Smooth muscle cell (in vitro differentiated cells): ENCODE data around the gene LSM2. TPM values are rescaled to one million over a fixed set of nuclear protein-coding genes. Genes with fewer than 3 reads are reported as not detected.

ENCODE experiments used
- DNase-seq: peaks from one replicate; lab custom pipeline; 2025; ENCODE audit not compliant: unreplicated experiment; lab: John Stamatoyannopoulos, UW
- H2AFZ ChIP-seq: fragments of 200-600 bp; sonication (generic); 2 replicates; pipeline ENCODE4 v1.6.0; 2016; ENCODE audit warnings: antibody characterized with exemption, low read depth, mild to moderate bottlenecking
- H3F3A ChIP-seq: fragments of 200-600 bp; sonication (generic); 2 replicates; pipeline ENCODE4 v1.6.0; 2017; ENCODE audit warnings: antibody characterized with exemption, low read depth
- H3K27ac ChIP-seq: fragments of 200-600 bp; sonication (generic); 2 replicates; pipeline ENCODE4 v1.5.1; 2016; ENCODE audit warnings: low read depth, mild to moderate bottlenecking
- H3K27me3 ChIP-seq: fragments of 200-600 bp; sonication (generic); 2 replicates; pipeline ENCODE4 v1.6.1; 2016; ENCODE audit warnings: low read depth, mild to moderate bottlenecking
- H3K36me3 ChIP-seq: fragments of 200-600 bp; sonication (generic); 2 replicates; pipeline ENCODE4 v1.5.1; 2016; ENCODE audit warnings: low read depth
- H3K4me1 ChIP-seq: fragments of 200-600 bp; sonication (generic); 2 replicates; pipeline ENCODE4 v1.5.1; 2016; ENCODE audit warnings: low read depth
- H3K4me2 ChIP-seq: fragments of 200-600 bp; sonication (generic); 2 replicates; pipeline ENCODE4 v1.6.0; 2016; ENCODE audit warnings: mild to moderate bottlenecking
- H3K4me3 ChIP-seq: fragments of 200-600 bp; sonication (generic); 2 replicates; pipeline ENCODE4 v1.5.1; 2016; ENCODE audit warnings: mild to moderate bottlenecking
- H3K79me2 ChIP-seq: fragments of 200-600 bp; sonication (generic); 2 replicates; pipeline ENCODE4 v1.6.0; 2016; ENCODE audit warnings: low read depth, mild to moderate bottlenecking
- H3K9ac ChIP-seq: fragments of 200-600 bp; sonication (generic); 2 replicates; pipeline ENCODE4 v1.6.0; 2016; ENCODE audit warnings: low read depth
- H3K9me3 ChIP-seq: fragments of 200-600 bp; sonication (generic); replicated peaks from 2 replicates; pipeline ENCODE4 v1.5.1; 2016; ENCODE audit warnings: low read depth
- H4K20me1 ChIP-seq: fragments of 200-600 bp; sonication (generic); 2 replicates; pipeline ENCODE4 v1.6.0; 2016; ENCODE audit warnings: low read depth
- CTCF ChIP-seq: fragments of 200-600 bp; sonication (generic); IDR thresholded peaks from 2 replicates; pipeline ENCODE4 v1.5.1; 2017; ENCODE audit warnings: borderline replicate concordance, mild to moderate bottlenecking, antibody characterized with exemption; ENCODE audit not compliant: insufficient read depth, poor library complexity, severe bottlenecking
- WGBS: methylation state at CpG from one replicate; pipeline ENCODE4 v1.1.7; 2016; ENCODE audit warnings: low lambda C conversion rate; 5-methylcytosine and 5-hydroxymethylcytosine counted together
- polyA plus RNA-seq: library from polyadenylated mRNA; unstranded; fragments of >200 nt; fragmentation: Nextera tagmentation; extraction: Ambion mirVana; gene quantifications from 2 replicates; pipeline ENCODE4 v1.2.1, GENCODE V29; 2016
- total RNA-seq: library from RNA; depleted of rRNA; stranded (reverse); fragments of >200 nt; gene quantifications from 2 replicates; pipeline ENCODE4 v1.2.3, GENCODE V29; 2014

Gene LSM2
- total and polyA plus RNA-seq, 2 experiments from 2014 or later = 81.6 to 91.2 TPM

GRCh38 chr6:31762878-31763618, 43.7 kb downstream of the LSM2 start:
- Histone ChIP-seq H2AFZ (no peak overlapping the region), H3K27ac (no peak overlapping the region), H3K79me2 (no peaks in the 10 kb centered on the region), H3K4me1 (peaks cover 13% of the 10 kb centered on the region), H4K20me1 (no peaks in the 10 kb centered on the region), H3K36me3 (no peaks in the 10 kb centered on the region), H3K27me3 (no peaks in the 10 kb centered on the region), H3K9me3 (no peaks in the 10 kb centered on the region), H3F3A (no peaks in the 10 kb centered on the region), H3K4me2 (no peak overlapping the region), H3K9ac (no peak overlapping the region), H3K4me3 (no peak overlapping the region)
- no peak for TF ChIP-seq CTCF
- 80% methylated on average over 8 of the region's 8 CpGs for WGBS
- no peak for DNase-seq

GRCh38 chr6:31762356-31762755, 44.4 kb downstream of the LSM2 start, which contains the start of gene SAPCD1:
Gene SAPCD1 (plus strand): TSS chr6:31762656. CDS start chr6:31763055, 399 bp downstream.
- H3K9ac ChIP-seq = no peak within 1 kb of the TSS
- no peak for TF ChIP-seq CTCF
- H3K4me2 ChIP-seq = no peak within 1 kb of the TSS
- H3K4me3 ChIP-seq = no peak within 1 kb of the TSS
- peaks cover 13% of the 10 kb centered on the region for H3K4me1 ChIP-seq
- no peaks in the 10 kb centered on the region for H3K36me3 ChIP-seq
- no peaks in the 10 kb centered on the region for H3K9me3 ChIP-seq
- 95% methylated on average over 4 of the region's 4 CpGs for WGBS
- no peaks in the 10 kb centered on the region for H4K20me1 ChIP-seq
- no peak for DNase-seq
- no peak within 1 kb of the TSS for H2AFZ ChIP-seq
- H3K27ac ChIP-seq = no peak within 1 kb of the TSS
- no peaks in the 10 kb centered on the region for H3K79me2 ChIP-seq
- H3F3A ChIP-seq = no peaks in the 10 kb centered on the region
- no peaks in the 10 kb centered on the region for H3K27me3 ChIP-seq

GRCh38 chr6:31761343-31761742, 45.4 kb downstream of the LSM2 start:
- no peaks in the 10 kb centered on the region for H3F3A ChIP-seq
- no peak overlapping the region for H3K9ac ChIP-seq
- no peaks in the 10 kb centered on the region for H4K20me1 ChIP-seq
- H3K9me3 ChIP-seq = no peaks in the 10 kb centered on the region
- no peaks in the 10 kb centered on the region for H3K36me3 ChIP-seq
- H3K27ac ChIP-seq = no peak overlapping the region
- H3K4me3 ChIP-seq = no peak overlapping the region
- no peak for TF ChIP-seq CTCF
- H2AFZ ChIP-seq = no peak overlapping the region
- no peaks in the 10 kb centered on the region for H3K27me3 ChIP-seq
- no peak overlapping the region for H3K4me2 ChIP-seq
- no peak for DNase-seq
- 95% methylated on average over 8 of the region's 8 CpGs for whole genome bisulfite sequencing
- no peaks in the 10 kb centered on the region for H3K79me2 ChIP-seq
- H3K4me1 ChIP-seq = peaks cover 13% of the 10 kb centered on the region

- Histone ChIP-seq H4K20me1 (no peaks in the 10 kb centered on the region), H3K4me3 (no peak overlapping the region), H3F3A (no peaks in the 10 kb centered on the region), H3K36me3 (no peaks in the 10 kb centered on the region), H3K9ac (no peak overlapping the region), H3K9me3 (no peaks in the 10 kb centered on the region), H3K79me2 (no peaks in the 10 kb centered on the region), H3K4me2 (no peak overlapping the region), H3K4me1 (peaks cover 13% of the 10 kb centered on the region), H3K27me3 (no peaks in the 10 kb centered on the region), H2AFZ (no peak overlapping the region), H3K27ac (no peak overlapping the region)
- TF ChIP-seq CTCF = no peak
- WGBS = 98% methylated on average over 5 of the region's 5 CpGs
- DNase-seq = no peak
Measured at GRCh38 chr6:31760790-31761189, 46.0 kb downstream of the LSM2 start.
